Endothelial cell (in vitro differentiated cells): ENCODE results near the gene SH3GL3. TPM values are rescaled to one million over a fixed set of nuclear protein-coding genes. Genes with fewer than 3 reads are reported as not detected.

Source experiments
- DNase-seq: peaks from one replicate; pipeline ENCODE4 v3.0.0; 2021; ENCODE audit warnings: low spot score
- H3K27ac Mint-ChIP-seq: one replicate; pipeline ENCODE4 v1.8.0; 2021; ENCODE audit warnings: mixed read lengths, inconsistent platforms; ENCODE audit not compliant: unreplicated experiment
- H3K27me3 Mint-ChIP-seq: one replicate; pipeline ENCODE4 v1.8.0; 2021; ENCODE audit warnings: mild to moderate bottlenecking, moderate library complexity, mixed read lengths, inconsistent platforms; ENCODE audit not compliant: unreplicated experiment
- H3K36me3 Mint-ChIP-seq: one replicate; pipeline ENCODE4 v1.8.0; 2021; ENCODE audit warnings: mild to moderate bottlenecking, low read depth, mixed read lengths, inconsistent platforms; ENCODE audit not compliant: unreplicated experiment
- H3K4me1 Mint-ChIP-seq: one replicate; pipeline ENCODE4 v1.8.0; 2021; ENCODE audit warnings: mild to moderate bottlenecking, mixed read lengths, inconsistent platforms; ENCODE audit not compliant: unreplicated experiment
- H3K4me3 Mint-ChIP-seq: one replicate; pipeline ENCODE4 v1.8.0; 2021; ENCODE audit warnings: mild to moderate bottlenecking, mixed read lengths, inconsistent platforms; ENCODE audit not compliant: unreplicated experiment
- H3K9me3 Mint-ChIP-seq: one replicate; pipeline ENCODE4 v1.8.0; 2021; ENCODE audit warnings: mixed read lengths, inconsistent platforms; ENCODE audit not compliant: unreplicated experiment
- total RNA-seq: library from RNA; stranded (reverse); fragmentation: NEBNext Ultra II Directional; extraction: Animal tissue kit (Norgen Biotek cat#: 25700); gene quantifications from one replicate; pipeline ENCODE4 v1.2.1, GENCODE V29; 2021; ENCODE audit not compliant: unreplicated experiment
- TF ChIP-seq, protein P1 (sequence below): fragments of 200-600 bp; sonication (generic); IDR thresholded peaks from one replicate; pipeline ENCODE4 v1.5.0; 2021; ENCODE audit warnings: antibody characterized with exemption; ENCODE audit not compliant: unreplicated experiment

Gene SH3GL3
- total RNA-seq, 1 donor from 2014 or later, result 9.4 TPM

DNA sequence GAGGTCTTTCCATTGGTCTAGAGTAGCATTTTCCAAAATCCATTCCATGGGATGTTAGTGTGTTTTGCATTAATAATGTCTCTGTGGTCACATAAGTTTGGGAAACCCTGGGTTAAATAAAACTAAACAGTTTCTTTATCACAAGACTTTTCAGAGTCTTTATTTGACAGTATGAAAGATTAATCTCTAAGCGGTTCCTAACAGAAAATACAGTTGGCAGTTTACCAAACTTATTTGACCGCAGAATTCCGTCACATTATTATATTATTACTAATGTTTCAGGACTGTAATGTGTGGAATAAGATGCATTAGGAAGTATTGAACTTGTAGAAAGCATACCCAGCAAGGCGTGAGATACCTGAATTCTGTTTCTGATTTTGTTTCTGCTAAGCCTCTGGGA, 135.2 kb downstream of the SH3GL3 start:
- peaks cover 3% of the 10 kb centered on the region for H3K27me3 Mint-ChIP-seq
- H3K36me3 Mint-ChIP-seq, result peaks cover 2% of the 10 kb centered on the region
- no peaks in the 10 kb centered on the region for H3K9me3 Mint-ChIP-seq
- H3K4me1 Mint-ChIP-seq, result peaks cover 14% of the 10 kb centered on the region
- no peak for DNase-seq
- no peak overlapping the region for H3K4me3 Mint-ChIP-seq
- TF ChIP-seq, protein P1, sequence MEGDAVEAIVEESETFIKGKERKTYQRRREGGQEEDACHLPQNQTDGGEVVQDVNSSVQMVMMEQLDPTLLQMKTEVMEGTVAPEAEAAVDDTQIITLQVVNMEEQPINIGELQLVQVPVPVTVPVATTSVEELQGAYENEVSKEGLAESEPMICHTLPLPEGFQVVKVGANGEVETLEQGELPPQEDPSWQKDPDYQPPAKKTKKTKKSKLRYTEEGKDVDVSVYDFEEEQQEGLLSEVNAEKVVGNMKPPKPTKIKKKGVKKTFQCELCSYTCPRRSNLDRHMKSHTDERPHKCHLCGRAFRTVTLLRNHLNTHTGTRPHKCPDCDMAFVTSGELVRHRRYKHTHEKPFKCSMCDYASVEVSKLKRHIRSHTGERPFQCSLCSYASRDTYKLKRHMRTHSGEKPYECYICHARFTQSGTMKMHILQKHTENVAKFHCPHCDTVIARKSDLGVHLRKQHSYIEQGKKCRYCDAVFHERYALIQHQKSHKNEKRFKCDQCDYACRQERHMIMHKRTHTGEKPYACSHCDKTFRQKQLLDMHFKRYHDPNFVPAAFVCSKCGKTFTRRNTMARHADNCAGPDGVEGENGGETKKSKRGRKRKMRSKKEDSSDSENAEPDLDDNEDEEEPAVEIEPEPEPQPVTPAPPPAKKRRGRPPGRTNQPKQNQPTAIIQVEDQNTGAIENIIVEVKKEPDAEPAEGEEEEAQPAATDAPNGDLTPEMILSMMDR, result no peak
- H3K27ac Mint-ChIP-seq, result no peak overlapping the region

DNA sequence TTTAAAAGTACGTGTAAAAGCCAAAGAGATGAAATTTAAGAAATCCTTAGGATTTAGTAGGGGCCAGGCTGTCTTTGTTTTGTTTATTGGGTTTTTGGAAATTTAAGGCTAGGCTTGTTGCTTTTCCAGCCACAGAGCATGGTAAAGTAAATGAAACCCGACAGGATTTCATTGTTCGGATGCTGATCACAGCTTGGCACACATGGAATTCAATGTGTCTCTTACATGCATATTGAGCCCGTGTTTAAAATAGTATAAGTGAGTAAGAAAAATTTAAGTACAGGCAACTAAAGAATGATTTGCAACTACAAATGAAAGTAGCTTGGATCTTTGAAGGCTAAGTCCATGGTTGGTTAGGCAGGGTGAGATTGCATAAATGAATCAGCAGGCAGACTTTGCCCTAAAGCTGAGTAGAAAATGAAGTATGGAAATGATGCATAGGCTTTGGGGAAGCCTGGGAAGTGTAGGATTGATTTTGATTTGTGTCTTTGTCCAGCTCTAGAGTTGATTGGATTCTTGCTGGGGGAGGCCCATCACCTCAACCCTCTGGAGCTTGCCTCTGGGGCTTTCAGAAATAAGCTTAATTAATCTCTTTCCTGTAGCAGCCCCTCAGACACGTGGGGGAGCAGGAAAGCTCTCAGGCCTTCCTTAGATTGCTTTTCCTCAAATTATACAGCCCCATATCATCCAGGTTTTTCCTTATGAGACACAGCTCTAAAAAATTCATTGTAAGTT, 138.6 kb downstream of the SH3GL3 start:
- no peaks in the 10 kb centered on the region for H3K27me3 Mint-ChIP-seq
- no peak for DNase-seq
- TF ChIP-seq, protein P1, result no peak
- H3K4me3 Mint-ChIP-seq, result no peak overlapping the region
- peaks cover 2% of the 10 kb centered on the region for H3K36me3 Mint-ChIP-seq
- H3K9me3 Mint-ChIP-seq, result no peaks in the 10 kb centered on the region
- H3K27ac Mint-ChIP-seq, result no peak overlapping the region
- peaks cover 2% of the 10 kb centered on the region for H3K4me1 Mint-ChIP-seq

DNA sequence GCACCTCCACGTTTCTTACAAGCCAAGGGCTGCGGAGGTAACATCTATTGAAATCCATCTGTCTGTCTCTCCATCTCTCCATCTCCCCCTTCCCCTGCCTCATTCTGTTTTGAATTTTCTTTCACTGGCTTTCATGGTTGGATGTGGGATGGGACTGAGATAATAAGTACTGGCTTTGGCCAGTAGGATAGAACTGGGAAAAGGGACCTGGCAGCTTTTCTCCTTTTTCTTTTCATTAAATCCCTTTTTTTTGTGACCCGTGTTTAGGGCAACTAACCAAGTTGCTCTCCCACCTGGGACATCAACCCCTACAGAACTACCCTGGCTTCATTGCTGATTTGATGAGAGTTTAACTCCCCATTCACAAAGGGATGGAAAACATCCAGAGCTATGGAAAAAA, 139.9 kb downstream of the SH3GL3 start:
- Mint-ChIP-seq H3K4me3 (no peak overlapping the region), H3K4me1 (peaks cover 2% of the 10 kb centered on the region), H3K36me3 (no peaks in the 10 kb centered on the region), H3K27ac (no peak overlapping the region), H3K9me3 (no peaks in the 10 kb centered on the region), H3K27me3 (no peaks in the 10 kb centered on the region)
- no peak for DNase-seq
- TF ChIP-seq, protein P1, result peak; percentile 18

DNA sequence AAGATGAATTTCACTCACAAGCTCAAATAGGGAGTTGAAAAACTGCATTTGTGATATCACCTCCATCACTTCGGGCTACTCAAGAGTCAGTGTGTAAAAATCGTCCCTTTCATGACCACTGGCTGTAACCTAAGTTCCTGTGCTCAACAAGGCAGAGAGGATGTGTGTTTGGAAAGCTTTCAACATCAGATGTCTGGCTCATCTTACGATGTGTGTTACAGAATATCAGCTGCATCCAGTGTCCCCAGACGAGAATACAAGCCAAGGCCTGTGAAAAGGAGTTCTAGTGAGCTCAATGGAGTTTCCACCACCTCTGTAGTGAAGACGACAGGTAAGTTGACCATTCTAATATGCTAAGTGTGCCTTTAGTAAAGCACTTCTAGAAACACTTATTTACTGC, 141.3 kb downstream of the SH3GL3 start:
- TF ChIP-seq, protein P1, result no peak
- H3K27ac Mint-ChIP-seq, result no peak overlapping the region
- peaks cover 2% of the 10 kb centered on the region for H3K4me1 Mint-ChIP-seq
- H3K9me3 Mint-ChIP-seq, result no peaks in the 10 kb centered on the region
- no peak overlapping the region for H3K4me3 Mint-ChIP-seq
- no peak for DNase-seq
- H3K36me3 Mint-ChIP-seq, result no peaks in the 10 kb centered on the region
- no peaks in the 10 kb centered on the region for H3K27me3 Mint-ChIP-seq

DNA sequence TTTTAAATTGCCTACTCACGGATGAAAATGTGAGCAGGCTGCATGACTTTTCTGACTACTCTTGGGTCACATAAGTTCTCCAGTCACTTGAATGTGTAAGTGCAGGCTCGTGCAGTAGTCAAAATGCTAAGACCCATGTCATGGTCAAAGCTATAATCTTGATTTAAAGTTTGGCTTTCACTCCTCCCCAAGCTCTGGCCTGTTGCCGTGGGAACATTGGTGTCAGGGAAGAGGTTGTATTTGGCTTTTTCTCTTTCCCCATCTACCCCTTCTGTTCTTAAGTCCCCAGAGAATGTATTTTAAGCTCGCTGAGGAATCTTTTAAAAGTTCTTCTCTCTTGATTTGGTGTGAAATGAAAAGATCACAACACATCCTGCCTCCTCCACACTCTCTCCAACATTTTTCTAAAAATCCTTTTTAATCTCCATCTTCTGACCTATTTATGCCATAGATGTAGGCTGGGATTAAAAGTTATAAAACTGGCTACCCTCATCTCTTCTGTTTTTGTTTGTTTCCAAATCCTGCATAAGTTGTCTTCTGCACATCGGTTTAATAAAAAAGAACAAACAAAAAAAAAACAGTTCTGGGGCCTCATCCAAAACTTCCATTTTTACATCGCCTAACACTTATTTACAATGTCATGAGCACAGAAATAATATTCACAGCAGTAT, 145.4 kb downstream of the SH3GL3 start:
- TF ChIP-seq, protein P1, result no peak
- no peak overlapping the region for H3K4me3 Mint-ChIP-seq
- no peaks in the 10 kb centered on the region for H3K27me3 Mint-ChIP-seq
- H3K4me1 Mint-ChIP-seq, result no peaks in the 10 kb centered on the region
- DNase-seq, result no peak
- H3K36me3 Mint-ChIP-seq, result no peaks in the 10 kb centered on the region
- H3K9me3 Mint-ChIP-seq, result no peaks in the 10 kb centered on the region
- no peak overlapping the region for H3K27ac Mint-ChIP-seq
